Natural killer cell treated with Interleukin-12 subunit alpha and Interleukin-12 subunit beta and Interleukin-15 and Interleukin-18, amount 100 ng/mL, for 72 hours (primary cell): ENCODE measurements around the gene PCED1A. TPM values are rescaled to one million over a fixed set of nuclear protein-coding genes. Genes with fewer than 3 reads are reported as not detected.

Source experiments
- ATAC-seq, 2 donors: fragments of 150-1000 bp; cut with Tn5 transposase in 1 of 2; sonication (Bioruptor Pico), chemical (Tn5 transposase) in 1 of 2; 2 replicates each; pipeline ENCODE4 v1.10.0; 2021
- DNase-seq: peaks from one replicate; pipeline ENCODE4 v3.0.0; 2022; ENCODE audit warnings: low spot score
- H3K27ac Mint-ChIP-seq, 2 donors: 1 replicate in 1 of 2; 2 replicates in 1 of 2; pipeline ENCODE4 v1.8.0; 2022; ENCODE audit warnings: mixed read lengths in 2 of 2, mild to moderate bottlenecking in 1 of 2, moderate library complexity in 1 of 2
- H3K27me3 Mint-ChIP-seq, 2 donors: 1 replicate in 1 of 2; 2 replicates in 1 of 2; pipeline ENCODE4 v1.8.0; 2022; ENCODE audit warnings: mixed read lengths in 2 of 2
- H3K36me3 Mint-ChIP-seq: one replicate; pipeline ENCODE4 v1.8.0; 2022; ENCODE audit warnings: mixed read lengths
- H3K4me1 Mint-ChIP-seq, 2 donors: 1 replicate in 1 of 2; 2 replicates in 1 of 2; pipeline ENCODE4 v1.8.0; 2022; ENCODE audit warnings: low read depth in 2 of 2, mixed read lengths in 2 of 2, mild to moderate bottlenecking in 1 of 2
- H3K4me3 Mint-ChIP-seq: one replicate; pipeline ENCODE4 v1.8.0; 2022; ENCODE audit warnings: mixed read lengths
- H3K9me3 Mint-ChIP-seq: 2 replicates; pipeline ENCODE4 v1.8.0; 2022; ENCODE audit warnings: mixed read lengths
- total RNA-seq, 2 donors: library from RNA; stranded (reverse); gene quantifications; one replicate each; pipeline ENCODE4 v1.2.3, GENCODE V29; 2022

PCED1A gene
- total RNA-seq, 2 donors from 2014 or later = 53.8 to 62.6 TPM

DNA sequence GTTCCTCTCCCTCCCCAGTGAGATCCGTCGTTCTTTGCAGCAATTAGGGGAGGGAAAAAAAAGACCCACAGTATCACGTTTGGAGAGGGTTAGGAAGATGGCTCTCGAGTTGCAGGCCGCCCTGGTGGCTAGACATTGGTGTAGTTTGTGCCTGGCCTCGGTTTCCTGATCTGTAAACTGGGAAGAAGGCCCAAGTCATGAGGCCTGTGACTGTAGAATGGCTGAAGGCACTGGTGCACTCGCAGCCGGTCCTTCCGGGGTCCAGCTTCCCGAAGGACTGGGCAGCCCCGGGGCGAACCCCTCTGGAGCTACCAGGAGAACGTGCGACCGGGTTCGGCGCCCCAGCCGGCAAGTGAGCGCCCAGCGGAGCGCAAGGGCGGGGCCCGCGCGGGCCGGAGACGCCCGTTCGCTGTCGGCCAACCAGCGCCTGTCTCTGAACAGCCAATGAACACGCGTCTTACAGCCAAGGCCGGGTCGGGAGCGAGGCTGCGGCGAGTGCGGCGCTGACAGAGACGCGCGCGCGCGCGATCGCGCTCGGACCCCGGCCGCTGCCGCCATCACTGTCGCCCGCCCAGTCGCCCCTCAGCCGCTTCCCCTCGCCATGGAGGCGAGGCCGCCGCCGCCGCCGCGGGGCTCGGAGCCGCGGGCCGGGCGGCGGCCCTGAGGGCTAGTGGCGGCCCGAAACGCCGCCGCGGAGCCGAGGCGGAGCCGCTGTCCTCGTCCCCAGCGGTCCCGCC lies 32.7 kb upstream of the PCED1A start, which contains the start of gene PTPRA:
Gene PTPRA, plus strand, starts transcription at position 472 of the 737 bp plus-strand sequence. CDS start 90,797 bp downstream, outside the sequence.
- ATAC-seq = peak; percentile 97 to 98
- peaks cover 49 to 50% of the 10 kb centered on the region in 2 donors for H3K4me1 Mint-ChIP-seq

DNA sequence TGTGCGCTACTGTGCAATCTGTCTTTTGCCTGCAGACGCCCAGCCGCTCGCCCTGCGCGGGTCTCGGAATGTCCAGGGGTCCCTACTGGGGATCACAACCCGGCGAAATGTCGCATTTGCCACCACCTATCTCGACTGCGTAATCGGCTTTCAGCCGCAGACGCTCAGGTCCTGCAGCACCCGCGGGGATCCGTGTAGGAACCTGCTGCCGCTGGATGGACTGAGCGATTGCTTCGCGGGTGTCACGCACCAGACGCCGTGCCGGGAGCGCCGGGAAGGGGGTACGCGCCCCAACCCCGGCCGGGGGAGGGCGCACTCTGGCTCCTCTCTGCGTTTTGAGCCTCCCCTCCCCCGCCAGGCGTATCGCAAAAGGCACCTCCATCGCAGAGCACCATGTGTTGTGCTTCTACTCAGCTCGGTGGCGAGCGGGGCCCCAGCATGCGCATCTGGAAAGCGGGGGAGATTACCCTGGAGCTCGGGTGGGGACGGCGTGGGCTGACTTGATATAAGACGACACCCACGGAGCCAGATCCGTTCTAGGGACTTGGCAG lies 32.1 kb upstream of the PCED1A start:
- Mint-ChIP-seq H3K9me3 (no peaks in the 10 kb centered on the region), H3K27ac (peak overlapping the region; percentile 87 to 92), H3K4me3 (peak overlapping the region; percentile 93), H3K27me3 (no peaks in the 10 kb centered on the region), H3K4me1 (peaks cover 54% of the 10 kb centered on the region in 2 donors), H3K36me3 (no peaks in the 10 kb centered on the region)
- ATAC-seq (peak; percentile 44 to 48), DNase-seq (peak; percentile 71)

More for the DNA sequence above, 32.7 kb upstream of the PCED1A start, which contains the start of gene PTPRA:
- Mint-ChIP-seq H3K9me3 (no peaks in the 10 kb centered on the region), H3K36me3 (no peaks in the 10 kb centered on the region), H3K4me3 (peak within 1 kb of the TSS; percentile 93), H3K27ac (peak within 1 kb of the TSS; percentile 87 to 92), H3K27me3 (no peaks in the 10 kb centered on the region)
- peak; percentile 94 for DNase-seq

- Mint-ChIP-seq H3K27ac (peak overlapping the region; percentile 63 to 73), H3K36me3 (no peaks in the 10 kb centered on the region), H3K4me3 (peak overlapping the region; percentile 93), H3K4me1 (peaks cover 57 to 59% of the 10 kb centered on the region in 2 donors), H3K9me3 (no peaks in the 10 kb centered on the region), H3K27me3 (no peaks in the 10 kb centered on the region)
- ATAC-seq (peak; percentile 2 to 24), DNase-seq (peak; percentile 83)
Measured at GRCh38 chr20:2871661-2872458, 31.4 kb upstream of the PCED1A start.

DNA sequence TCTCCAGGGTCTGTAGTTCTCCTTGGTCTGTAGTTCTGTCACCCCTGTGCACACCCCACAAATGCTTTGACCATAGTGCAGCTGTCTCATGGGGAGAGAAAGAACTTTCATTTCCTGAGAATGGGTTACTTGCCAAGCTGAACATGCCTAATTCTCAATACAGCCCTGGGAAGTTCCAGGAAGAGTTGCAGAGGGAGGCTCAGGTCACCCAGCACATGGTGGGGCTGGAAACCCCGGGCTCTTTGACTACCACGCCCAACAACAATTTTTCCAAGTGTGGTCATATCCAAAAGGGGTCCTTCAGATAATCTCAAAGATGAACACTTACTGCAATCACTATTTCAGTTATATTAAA lies 30.6 kb upstream of the PCED1A start:
- DNase-seq (no peak), ATAC-seq (no peak)
- Mint-ChIP-seq H3K4me3 (peak overlapping the region; percentile 93), H3K27me3 (no peaks in the 10 kb centered on the region), H3K4me1 (peaks cover 56 to 59% of the 10 kb centered on the region in 2 donors), H3K36me3 (no peaks in the 10 kb centered on the region), H3K27ac (peak overlapping the region; percentile 63 to 73), H3K9me3 (no peaks in the 10 kb centered on the region)

DNA sequence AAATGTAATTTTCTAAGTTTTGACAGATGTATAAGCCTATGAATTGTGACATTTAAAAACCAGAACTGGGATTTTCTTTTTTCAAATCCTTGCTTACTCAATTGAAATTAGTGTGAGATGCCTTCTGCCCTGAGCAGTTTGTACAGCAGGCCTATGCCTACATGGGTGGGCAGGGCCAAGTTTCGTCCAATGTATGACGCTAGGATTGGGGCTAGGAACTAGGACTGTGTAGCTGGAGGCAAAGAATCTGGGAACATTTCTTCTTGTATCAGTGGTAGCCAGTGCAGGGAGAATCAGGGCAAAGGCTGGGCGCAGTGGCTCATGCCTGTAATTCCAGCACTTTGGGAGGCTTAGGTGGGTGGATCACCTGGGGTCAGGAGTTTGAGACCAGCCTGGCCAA lies 28.9 kb upstream of the PCED1A start:
- no peaks in the 10 kb centered on the region for H3K9me3 Mint-ChIP-seq
- H3K36me3 Mint-ChIP-seq = no peaks in the 10 kb centered on the region
- ATAC-seq (no peak), DNase-seq (no peak)
- H3K27ac Mint-ChIP-seq = no peak overlapping the region
- no peaks in the 10 kb centered on the region for H3K27me3 Mint-ChIP-seq
- peaks cover 57 to 62% of the 10 kb centered on the region in 2 donors for H3K4me1 Mint-ChIP-seq
- no peak overlapping the region for H3K4me3 Mint-ChIP-seq

DNA sequence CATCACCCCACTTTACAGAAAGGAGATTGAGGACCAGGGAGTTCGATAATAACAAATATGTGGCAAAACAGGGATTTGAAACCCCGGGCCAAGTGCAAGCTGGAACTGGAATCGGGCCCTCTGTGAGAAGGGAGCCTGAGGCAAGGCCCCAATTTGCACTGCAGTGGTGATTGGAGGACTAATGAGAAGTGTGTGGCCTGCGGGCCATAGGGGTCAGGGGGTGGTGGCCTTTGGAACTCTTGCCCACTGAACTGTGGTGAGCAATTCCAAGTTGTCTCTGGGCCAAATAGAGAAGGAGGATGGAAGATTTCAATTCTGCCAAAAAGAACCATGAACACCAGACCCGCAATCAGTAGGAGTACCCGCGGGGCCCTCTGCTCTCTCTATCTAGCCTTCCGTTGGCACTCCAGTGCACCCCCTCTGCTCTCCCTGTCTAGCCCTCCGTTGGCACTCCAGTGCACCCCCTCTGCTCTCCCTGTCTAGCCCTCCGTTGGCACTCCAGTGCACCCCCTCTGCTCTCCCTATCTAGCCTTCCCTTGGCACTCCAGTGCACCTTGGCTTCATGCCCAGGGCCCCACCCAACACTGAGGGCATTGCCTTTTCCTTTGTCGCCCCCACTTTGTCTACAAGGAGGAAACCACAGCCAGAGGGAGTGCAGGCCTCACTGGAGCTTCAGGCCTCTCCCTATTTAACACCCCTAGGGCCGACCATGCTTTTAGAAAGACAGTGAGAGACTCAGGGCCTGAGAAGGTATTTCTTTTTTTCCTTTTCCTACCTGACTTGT lies 26.8 kb upstream of the PCED1A start:
- Mint-ChIP-seq H3K36me3 (no peaks in the 10 kb centered on the region), H3K27ac (peak overlapping the region in 1 of 2 donors; percentile 82), H3K9me3 (no peaks in the 10 kb centered on the region), H3K4me1 (peaks cover 54 to 59% of the 10 kb centered on the region in 2 donors), H3K4me3 (no peak overlapping the region), H3K27me3 (no peaks in the 10 kb centered on the region)
- ATAC-seq (no peak), DNase-seq (no peak)

DNA sequence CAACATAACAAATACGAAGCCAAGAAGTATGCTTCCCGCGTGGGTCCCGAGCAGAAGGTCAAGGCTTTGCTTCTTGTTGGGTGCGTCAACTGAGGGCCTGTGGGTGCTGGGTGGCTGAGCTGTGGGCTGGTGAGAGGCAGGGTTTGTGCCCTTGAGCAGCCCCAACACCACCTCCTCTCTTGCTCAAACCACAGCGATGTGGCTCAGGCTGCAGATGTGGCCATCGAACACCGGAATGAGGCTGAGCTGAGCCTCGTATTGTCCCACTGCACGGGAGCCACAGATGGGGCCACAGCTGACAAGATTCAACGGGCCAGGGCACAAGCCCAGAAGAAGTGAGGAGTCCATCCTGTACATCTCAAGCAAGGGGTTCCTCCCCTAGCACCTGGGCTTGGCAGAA lies 25.8 kb upstream of the PCED1A start:
- no peaks in the 10 kb centered on the region for H3K27me3 Mint-ChIP-seq
- DNase-seq (no peak), ATAC-seq (peak; percentile 72 to 82)
- H3K27ac Mint-ChIP-seq = peak overlapping the region; percentile 59 to 73
- H3K4me1 Mint-ChIP-seq = peaks cover 47 to 59% of the 10 kb centered on the region in 2 donors
- H3K4me3 Mint-ChIP-seq = peak overlapping the region; percentile 32
- H3K36me3 Mint-ChIP-seq = no peaks in the 10 kb centered on the region
- H3K9me3 Mint-ChIP-seq = no peaks in the 10 kb centered on the region

DNA sequence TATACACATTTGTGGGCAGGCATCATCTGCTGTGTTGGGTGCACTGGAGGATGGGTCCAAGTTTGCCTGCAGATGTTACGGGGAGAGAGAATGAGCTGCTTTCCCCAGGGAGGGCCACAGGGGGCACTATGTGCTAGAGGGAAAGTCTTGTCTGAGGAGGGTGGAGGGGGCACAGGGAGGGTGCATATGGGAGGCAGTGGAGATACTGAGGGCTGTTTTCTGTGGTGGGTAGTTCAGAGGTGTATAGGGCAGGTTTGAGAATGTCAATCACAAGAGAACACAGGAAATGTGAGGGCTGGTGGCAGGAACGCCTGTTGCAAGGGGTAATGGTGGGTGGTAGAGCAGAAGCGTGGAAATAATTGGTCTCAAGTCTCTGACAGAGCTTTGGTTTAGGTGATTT lies 25.2 kb upstream of the PCED1A start:
- H3K4me3 Mint-ChIP-seq = peak overlapping the region; percentile 32
- DNase-seq (no peak), ATAC-seq (peak; percentile 50 to 69)
- H3K4me1 Mint-ChIP-seq = peaks cover 41 to 55% of the 10 kb centered on the region in 2 donors
- H3K36me3 Mint-ChIP-seq = no peaks in the 10 kb centered on the region
- H3K27ac Mint-ChIP-seq = peak overlapping the region; percentile 59 to 73
- no peaks in the 10 kb centered on the region for H3K27me3 Mint-ChIP-seq
- H3K9me3 Mint-ChIP-seq = no peaks in the 10 kb centered on the region

- Mint-ChIP-seq H3K36me3 (no peaks in the 10 kb centered on the region), H3K27me3 (no peaks in the 10 kb centered on the region), H3K9me3 (no peaks in the 10 kb centered on the region), H3K4me3 (peak overlapping the region; percentile 32), H3K4me1 (peaks cover 36 to 51% of the 10 kb centered on the region in 2 donors), H3K27ac (peak overlapping the region; percentile 59 to 73)
- DNase-seq (no peak), ATAC-seq (no peak)
Measured at GRCh38 chr20:2865101-2865500, 24.6 kb upstream of the PCED1A start.

GRCh38 chr20:2864626-2865025 lies 24.2 kb upstream of the PCED1A start:
- Mint-ChIP-seq H3K27ac (peak overlapping the region in 1 of 2 donors; percentile 73), H3K36me3 (no peaks in the 10 kb centered on the region), H3K4me3 (no peak overlapping the region), H3K9me3 (no peaks in the 10 kb centered on the region), H3K4me1 (peaks cover 36 to 55% of the 10 kb centered on the region in 2 donors), H3K27me3 (no peaks in the 10 kb centered on the region)
- no peak for DNase-seq
- no peak for ATAC-seq

DNA sequence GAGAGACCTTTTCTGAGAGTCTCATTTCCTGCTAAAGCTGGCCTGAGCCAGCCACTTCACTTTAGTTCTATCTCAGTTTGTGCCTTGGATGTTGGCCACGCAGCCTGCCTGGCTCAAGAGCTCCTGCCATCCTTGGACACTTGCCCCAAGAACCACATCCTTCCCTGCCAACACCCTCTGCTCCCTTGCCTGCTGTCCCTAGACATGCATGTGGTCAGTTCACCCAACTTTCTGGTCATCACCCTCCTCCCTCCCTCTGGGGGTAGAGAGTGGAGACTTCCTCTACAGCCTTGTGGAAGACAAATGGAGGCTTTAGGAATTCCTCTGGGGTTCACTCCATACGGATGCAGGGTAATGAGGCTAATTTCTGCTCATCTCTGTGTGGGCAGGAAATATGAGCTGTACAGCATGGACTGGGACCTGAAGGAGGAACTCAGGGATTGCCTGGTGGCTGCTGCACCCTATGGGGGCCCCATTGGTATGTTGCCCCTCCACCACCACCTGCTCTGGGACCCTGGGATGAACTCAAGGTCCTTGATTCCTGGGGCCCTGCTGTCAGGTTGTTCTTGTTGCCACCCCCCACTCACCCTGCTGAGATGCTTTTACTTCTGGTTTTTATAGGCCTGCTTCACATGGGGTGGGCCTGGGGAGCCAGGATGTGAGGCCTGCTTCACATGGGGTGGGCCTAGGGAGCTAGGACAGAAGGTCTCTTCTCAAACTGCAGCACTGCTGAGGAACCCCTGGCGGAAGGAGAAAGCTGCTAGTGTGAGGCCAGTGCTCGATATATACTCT lies 19.1 kb upstream of the PCED1A start:
- peaks cover 5 to 31% of the 10 kb centered on the region in 2 donors for H3K4me1 Mint-ChIP-seq
- ATAC-seq = no peak

DNA sequence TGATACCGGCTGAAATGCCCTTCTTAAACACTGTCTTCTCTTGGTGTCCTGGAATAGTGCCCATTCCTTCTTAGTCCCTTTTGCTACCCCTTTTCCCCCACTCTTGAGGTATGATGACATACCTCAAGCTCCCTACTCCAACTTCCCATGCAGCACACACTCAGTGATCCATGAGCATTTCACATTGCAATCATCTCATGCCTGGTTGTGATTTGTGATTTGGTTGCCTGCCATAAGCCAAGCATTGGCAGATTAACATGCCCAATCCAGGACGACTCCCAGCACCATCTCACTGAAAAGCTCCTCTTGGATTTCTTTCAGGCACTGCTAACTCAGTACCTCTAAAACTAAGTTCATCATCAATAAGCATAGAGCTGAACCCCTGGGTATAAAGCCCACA lies 18.1 kb upstream of the PCED1A start:
- Mint-ChIP-seq H3K4me1 (peaks cover 4 to 26% of the 10 kb centered on the region in 2 donors), H3K27me3 (no peaks in the 10 kb centered on the region), H3K4me3 (no peak overlapping the region), H3K9me3 (no peaks in the 10 kb centered on the region), H3K27ac (no peak overlapping the region), H3K36me3 (no peaks in the 10 kb centered on the region)
- DNase-seq = no peak
- ATAC-seq = no peak

More for the DNA sequence above, 19.1 kb upstream of the PCED1A start:
- Mint-ChIP-seq H3K4me3 (no peak overlapping the region), H3K36me3 (no peaks in the 10 kb centered on the region), H3K27me3 (no peaks in the 10 kb centered on the region), H3K27ac (no peak overlapping the region), H3K9me3 (no peaks in the 10 kb centered on the region)
- no peak for DNase-seq
